Measurements from ENCODE around the gene SAMD4B. TPM values are rescaled to one million over a fixed set of nuclear protein-coding genes. Genes with fewer than 3 reads are reported as not detected.
"Not testable (repeated sequence)": the region's sequence is repeated elsewhere in the genome, so short reads cannot be mapped to it uniquely, and the experiment has no call there.

The SAMD4B gene
- total RNA-seq, 2 donors from 2014 or later = 44.5 to 72.2 TPM

- intact Hi-C loops (cut with DNase I) = no loop called here
- DNase-seq = no peak
- ATAC-seq = no peak
Measured at GRCh38 chr19:39356073-39356472, 13.9 kb downstream of the SAMD4B start.

DNA sequence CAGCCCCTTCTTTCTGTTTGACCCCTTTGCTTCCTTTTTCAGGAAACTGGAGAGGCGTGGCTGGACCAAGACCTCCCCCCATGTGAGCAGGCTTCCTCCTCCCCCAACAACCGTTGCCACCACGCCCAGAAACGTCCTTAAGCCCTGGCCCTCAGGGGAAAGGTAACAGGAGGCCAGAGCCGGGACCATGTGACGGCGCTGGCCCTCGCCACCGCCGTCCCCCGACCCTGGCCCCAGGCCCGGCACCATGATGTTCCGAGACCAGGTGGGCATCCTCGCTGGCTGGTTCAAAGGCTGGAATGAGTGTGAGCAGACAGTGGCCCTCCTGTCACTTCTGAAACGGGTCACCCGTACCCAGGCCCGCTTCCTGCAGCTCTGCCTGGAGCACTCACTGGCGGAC is 14.4 kb downstream of the SAMD4B start:
- DNase-seq (no peak), ATAC-seq (no peak)
- intact Hi-C loops (cut with DNase I) = no loop called here

DNA sequence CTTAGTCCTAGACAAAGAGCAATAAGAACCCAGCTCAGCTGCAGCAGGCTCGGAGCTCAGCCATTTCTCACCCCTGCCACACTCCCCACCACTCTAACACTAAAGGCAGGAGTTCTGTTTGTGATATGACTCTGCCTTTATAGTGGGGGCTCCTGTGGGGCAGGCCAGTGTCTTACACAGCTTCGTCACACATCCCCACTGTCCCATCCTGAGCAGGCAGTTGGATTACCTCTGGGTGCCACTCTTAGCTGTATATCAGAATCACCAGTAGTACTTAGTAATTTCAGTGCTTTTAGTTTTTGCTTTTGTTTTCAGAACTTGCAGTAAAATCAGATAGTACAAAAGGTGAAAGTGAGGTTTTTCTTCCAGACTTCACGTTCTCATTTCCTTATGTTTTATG is 16.8 kb downstream of the SAMD4B start:
- ATAC-seq (no peak), DNase-seq (no peak)
- intact Hi-C loops (cut with DNase I) = no loop called here

GRCh38 chr19:39360599-39360998 is 18.4 kb downstream of the SAMD4B start:
- intact Hi-C loops (cut with DNase I) = no loop called here
- DNase-seq (no peak), ATAC-seq (no peak)

- DNase-seq = no peak
Measured at GRCh38 chr19:39362682-39363657, 20.7 kb downstream of the SAMD4B start.

GRCh38 chr19:39363901-39364457 is 21.8 kb downstream of the SAMD4B start:
- ATAC-seq = peak; percentile 52 to 79
- DNase-seq = no peak
- intact Hi-C loops (cut with DNase I) = no loop called here

More at GRCh38 chr19:39362682-39363657, 20.7 kb downstream of the SAMD4B start:
- peak in 1 of 2 donors; percentile 91 for ATAC-seq
- intact Hi-C loops (cut with DNase I) = no loop called here

DNA sequence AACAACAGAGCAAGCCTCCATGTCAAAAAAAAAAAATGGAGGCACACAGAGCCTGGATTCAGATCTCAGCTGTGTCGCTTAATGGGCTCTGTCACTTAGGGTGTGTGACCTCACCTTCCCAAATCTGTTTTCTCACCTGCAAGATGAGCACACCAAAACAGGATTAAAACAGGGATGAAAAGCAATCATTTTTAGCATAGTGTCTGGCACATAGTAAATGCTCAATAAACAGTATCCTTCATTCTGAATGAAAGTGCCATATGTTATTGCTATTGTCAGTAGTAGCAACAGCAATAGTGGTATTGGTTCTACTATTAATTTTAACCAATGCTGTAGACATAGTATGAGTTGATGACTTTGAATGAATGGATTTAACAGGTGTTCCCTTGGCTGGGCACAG is 23.3 kb downstream of the SAMD4B start:
- no peak for ATAC-seq
- intact Hi-C loops (cut with DNase I) = no loop called here
- no peak for DNase-seq

- DNase-seq = no peak
- ATAC-seq = no peak
- intact Hi-C loops (cut with DNase I) = no loop called here
Measured at GRCh38 chr19:39369200-39369599, 27.0 kb downstream of the SAMD4B start.

DNA sequence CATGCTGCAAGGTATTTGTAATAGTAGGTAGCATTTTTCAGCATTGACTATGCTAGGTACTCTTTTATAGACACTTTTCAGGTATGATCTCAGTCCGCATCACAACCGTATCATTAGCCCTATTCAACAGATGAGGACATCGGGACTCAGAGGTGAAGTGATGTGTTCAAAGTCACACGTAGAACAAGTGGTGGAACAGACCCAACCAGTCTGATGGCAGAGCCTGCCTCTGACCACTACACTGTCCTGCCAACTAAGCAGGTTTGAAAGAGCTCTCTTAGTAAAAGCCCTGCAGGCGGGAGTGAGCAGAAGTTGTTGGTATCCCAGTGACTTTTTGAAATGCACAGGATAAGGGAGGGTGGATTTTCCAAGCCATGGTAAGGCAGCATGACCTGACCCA is 28.5 kb downstream of the SAMD4B start:
- ATAC-seq (no peak), DNase-seq (no peak)
- intact Hi-C loops (cut with DNase I) = no loop called here

DNA sequence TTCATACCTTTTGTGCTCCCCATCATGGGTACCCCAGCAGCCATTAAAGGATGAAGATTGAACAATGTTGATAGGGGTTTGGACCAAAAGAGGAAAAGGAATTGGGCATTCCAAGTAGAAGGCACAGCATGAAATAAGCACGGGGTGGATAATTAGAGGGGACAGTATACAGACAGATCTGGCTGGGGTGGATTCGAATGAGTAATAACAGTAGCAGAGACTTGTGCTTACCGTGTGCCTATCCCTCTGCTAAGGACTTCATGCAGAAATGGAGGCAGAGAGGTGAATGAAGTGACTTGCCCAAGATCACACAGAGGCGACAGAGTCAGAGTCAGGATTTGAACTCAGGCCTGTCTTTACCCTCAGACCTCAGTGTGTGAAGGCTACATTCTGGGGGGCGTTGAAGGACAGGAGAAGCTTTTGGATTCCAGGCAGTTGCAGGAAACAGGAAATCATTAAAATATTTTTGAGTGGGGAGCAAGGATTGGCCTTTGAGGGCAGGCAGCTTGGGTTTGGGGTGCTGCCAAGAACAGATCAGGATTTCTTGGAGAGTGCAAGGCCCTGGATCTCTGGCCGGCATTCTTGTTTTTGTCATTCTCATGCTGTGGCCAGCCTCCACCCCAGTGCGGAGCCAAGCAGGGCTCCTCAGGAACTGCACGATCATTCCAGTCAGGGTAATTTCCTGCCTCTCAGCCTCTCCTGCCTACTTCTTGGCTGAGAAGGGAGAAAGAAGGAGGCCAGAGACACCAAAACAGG is 30.0 kb downstream of the SAMD4B start:
- intact Hi-C loops (cut with DNase I) = no loop called here
- peak; percentile 93 to 97 for ATAC-seq

GRCh38 chr19:39372941-39373340 is 30.7 kb downstream of the SAMD4B start:
- DNase-seq (no peak), ATAC-seq (peak in 1 of 2 donors; percentile 47)
- intact Hi-C loops (cut with DNase I) = no loop called here

More for the DNA sequence above, 30.0 kb downstream of the SAMD4B start:
- DNase-seq = peak; percentile 87

DNA sequence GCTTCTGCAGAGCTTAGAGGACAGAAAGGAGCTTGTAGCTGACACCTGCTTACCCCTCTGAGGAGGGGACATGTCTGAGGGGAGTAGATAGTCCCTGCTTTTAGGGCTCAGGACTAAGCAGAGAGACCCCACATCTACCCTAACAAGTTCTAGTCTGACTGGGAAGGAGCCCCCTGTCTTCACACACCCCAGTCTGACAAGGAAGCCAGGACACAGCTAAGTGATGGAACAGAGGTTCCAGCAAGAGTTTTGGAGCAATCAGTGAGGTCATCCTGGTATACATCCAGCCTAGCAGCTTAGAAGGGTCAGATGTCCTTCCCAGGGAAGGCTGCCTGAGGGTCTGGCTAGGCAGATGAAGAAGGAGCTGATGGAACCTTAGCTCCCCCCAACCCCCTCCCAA is 33.7 kb downstream of the SAMD4B start:
- DNase-seq (no peak), ATAC-seq (no peak)
- intact Hi-C loops (cut with DNase I) = no loop called here

DNA sequence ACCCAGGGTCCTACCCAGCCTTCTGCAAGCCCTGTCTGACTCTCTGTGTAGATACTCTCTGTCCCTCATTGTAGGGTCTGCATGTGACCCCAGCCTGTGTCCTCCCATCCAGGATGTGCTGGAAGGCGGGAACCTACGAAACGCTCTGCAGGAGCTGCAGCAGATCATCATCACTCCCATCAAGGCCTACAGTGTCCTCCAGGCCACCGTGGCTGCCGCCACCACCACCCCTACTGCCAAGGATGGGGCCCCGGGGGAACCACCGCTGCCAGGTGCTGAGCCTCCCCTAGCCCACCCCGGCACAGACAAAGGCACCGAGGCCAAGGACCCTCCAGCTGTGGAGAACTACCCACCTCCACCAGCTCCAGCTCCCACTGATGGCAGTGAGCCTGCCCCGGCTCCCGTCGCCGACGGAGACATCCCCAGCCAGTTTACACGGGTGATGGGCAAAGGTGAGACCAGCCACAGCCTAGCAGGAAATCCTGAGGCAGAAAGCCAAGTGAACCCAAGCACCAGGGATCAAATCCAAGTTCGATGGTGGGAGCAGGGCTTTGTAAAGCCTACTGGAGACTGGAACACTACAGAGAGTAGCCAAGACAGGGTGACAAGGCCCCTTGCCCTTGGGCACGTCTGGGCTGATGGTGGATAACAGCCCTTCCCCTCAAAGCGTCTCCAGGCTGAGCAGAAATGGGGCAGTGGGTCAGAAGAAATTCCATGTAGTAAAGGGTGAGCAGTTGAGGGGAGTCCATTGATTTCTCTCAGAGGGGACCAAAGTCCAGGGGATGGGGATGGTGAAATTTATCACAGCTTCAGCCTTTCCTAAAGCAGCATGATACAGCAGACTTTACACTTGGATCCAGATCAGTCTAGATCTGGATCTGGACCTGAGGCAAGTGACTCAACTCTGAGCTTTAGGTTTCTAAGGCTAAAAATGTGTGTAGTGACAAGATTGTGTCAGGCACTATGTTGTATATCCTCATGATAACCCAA is 35.4 kb downstream of the SAMD4B start:
- intact Hi-C loops (cut with DNase I) = no loop called here

GRCh38 chr19:39379366-39379765 is 37.1 kb downstream of the SAMD4B start:
- intact Hi-C loops (cut with DNase I) = not testable (repeated sequence)

More for the DNA sequence above, 35.4 kb downstream of the SAMD4B start:
- ATAC-seq (no peak), DNase-seq (no peak)

GRCh38 chr19:39379865-39380396 is 37.7 kb downstream of the SAMD4B start:
- ATAC-seq = no peak
- intact Hi-C loops (cut with DNase I) = no loop called here
- no peak for DNase-seq

More at GRCh38 chr19:39379366-39379765, 37.1 kb downstream of the SAMD4B start:
- not testable (repeated sequence) for ATAC-seq, DNase-seq

GRCh38 chr19:39380521-39381502 is 38.6 kb downstream of the SAMD4B start:
- intact Hi-C loops (cut with DNase I) = no loop called here
- ATAC-seq (no peak), DNase-seq (no peak)
